NCI-H2107 treated with DMSO at 0.1 percent for 48 hours (cell line): Measurements from ENCODE around the gene SGF29.
A peak's percentile ranks its signal among the peaks of the same experiment; 100 is the strongest.
"Not testable (repeated sequence)": the region's sequence is repeated elsewhere in the genome, so short reads cannot be mapped to it uniquely, and the experiment has no call there.

ENCODE experiments used
- DNase-seq: peaks from one replicate; lab custom pipeline; 2025; ENCODE audit not compliant: unreplicated experiment; lab: John Stamatoyannopoulos, UW

SGF29 gene

DNA sequence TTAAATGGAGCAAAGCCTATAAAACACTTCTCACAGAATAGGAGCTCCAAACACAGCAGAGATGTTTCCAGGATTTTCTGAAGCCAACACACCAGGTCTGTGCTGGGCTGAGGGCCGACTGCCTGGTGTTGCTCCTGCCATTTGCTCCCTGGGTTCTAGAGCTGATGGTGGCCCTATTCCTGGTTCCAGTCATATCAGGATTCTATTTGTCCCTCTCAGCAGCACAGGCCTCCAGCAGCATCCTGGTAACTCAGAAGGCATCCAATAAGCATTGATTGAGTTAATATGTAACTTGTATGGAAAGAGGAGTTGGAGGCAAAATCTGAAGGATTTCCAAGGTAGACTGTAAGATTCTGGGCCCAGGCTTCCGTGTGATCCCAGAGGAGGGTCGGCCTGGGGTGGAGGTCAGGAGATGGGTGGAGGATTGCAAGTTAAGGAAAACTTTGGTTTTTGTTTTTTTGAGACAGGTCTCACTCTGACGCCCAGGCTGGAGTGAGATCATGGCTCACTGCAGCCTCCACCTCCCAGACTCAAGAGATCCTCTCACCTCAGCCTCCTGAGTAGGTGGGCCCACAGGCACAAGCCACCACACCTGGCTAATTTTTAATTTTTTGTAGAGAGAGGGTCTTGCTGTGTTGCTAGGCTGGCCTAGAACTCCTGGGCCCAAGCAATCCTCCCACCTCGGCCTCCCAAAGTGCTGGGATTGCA lies 20.6 kb upstream of the SGF29 start:
- DNase-seq: no peak

DNA sequence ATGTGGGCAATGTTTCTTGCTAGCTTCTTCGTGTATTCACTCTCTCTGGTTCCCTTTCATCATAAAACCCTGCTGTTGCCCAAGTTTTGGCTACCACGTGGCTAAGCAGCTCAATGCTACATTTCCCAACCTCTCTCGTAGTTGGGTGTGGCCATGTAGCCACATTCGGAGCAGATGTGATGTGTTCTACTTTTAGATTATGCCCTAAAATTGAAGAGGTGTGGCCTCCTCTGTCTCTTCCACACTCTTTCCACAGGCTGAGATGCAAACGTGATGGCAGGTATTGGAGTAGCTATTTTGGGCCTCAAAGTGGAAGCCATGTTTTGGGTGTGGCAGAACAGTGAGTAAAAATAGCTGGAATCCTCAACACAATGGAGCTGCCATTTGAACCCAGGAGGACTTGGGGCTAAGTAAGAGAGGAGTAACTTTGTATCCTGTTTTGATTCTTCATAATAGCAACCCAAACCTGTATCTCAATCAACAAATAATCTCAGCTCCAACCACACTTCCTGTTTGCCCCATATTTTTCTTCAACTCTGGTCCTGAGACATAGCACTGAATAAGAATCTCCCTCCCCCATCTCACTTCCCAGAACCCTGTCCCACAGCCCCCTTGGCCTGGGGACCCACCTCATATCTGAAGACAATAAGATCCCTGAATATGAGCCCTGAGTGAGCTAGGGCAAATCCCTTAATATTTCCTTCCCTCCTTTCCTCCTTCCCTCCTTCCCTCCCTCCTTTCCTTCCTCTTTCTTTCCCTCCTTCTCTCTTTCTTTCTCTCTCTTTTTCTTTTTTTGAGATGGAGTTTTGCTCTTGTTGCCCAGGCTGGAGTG lies 19.0 kb upstream of the SGF29 start:
- DNase-seq: no peak

DNA sequence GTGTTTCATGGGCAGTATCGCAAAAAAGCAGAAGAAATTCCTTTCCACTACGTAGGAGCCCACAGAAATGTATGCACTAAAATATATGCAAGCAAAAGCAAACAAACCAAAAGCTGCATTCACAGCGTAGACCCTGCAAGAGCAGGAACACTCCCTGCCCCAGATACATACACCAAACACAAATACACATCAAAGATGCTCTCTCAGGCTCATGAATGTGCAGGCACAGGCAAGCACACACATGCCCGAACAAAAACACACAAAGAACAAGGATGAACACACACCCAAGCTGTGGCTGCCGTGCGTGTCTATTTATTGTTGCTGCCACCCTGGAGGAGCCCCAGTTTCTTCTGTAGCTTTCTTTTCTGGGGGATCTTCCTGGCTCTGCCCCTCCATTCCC lies 16.6 kb upstream of the SGF29 start:
- DNase-seq: no peak

DNA sequence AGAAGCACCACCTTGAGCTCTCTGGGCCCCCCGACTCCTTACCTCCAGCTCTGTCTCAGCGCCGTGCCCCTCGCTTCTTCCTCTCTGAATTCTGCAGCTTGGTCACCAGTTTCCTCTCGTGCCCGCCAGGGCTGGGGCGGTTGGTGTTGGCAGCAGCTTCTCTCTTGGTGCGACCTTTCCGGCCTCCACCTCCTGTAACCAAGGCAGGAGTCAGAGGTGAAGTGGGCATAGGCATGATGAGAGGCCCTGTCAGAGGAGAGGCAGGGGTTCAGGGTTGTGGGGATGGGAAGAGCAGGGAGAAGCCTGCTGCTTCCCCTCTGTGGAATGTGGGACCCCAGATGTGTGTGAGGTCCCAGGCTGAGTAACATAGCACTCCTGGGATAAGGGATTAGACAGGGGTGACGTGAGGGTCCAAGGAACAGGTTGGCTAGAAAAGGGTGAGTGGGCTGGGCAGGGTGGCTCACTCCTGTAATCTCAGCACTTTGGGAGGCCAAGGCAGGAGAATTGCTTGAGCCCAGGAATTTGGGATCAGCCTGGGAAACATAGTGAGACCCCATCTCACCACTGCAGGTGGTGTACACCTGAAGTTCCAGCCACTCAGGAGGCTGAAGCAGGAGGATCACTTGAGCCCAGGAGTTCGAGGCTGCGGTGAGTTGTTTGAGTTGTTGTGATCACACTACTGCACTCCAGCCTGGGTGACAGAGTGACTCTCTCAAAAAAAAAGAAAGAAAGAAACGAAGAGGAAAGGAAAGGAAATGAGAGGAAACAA lies 15.6 kb upstream of the SGF29 start:
- DNase-seq: no peak

DNA sequence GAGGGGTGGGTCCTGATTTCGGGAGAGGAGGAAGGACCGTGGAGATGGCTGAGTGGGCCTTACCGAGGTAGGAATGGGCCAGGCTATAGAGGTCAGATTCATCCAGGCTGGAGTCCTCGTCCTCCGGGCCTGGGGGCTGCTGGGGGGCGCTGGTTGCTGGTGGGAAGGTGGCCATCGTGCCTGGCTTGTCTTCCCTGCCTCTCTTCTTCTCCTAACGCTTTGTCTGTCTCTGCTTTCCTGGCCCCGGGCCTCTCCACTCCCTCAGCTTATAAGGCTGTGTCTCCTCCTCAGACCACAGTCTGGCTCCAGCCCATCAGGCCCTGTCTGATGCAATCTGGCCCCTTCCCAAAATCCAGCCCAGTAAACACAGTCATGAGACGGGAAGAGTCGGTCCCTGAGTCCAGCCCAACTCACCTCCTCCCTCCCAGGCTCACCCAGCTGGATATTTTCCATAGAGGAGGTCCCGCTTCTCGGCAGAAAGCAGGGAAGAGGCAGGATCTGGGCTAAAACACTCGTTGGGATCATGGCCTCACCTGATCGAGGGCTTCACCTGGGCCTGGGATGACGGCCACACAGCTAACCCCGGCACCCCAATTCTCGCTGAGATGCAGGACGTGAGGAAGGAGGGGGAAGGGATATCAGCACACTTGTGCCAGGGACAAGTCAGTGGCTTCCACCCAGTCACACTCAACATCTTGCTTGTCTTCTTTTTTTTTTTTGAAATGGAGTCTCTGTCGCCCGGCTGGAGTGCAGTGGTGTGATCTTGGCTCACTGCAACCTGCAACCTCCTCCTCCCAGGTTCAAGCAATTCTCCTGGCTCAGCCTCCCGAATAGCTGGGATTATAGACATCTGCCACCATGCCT lies 14.8 kb upstream of the SGF29 start, which contains the start of gene NUPR1:
Gene NUPR1, minus strand, starts transcription at position 242 of the 864 bp plus-strand sequence. Its CDS starts 67 bp downstream, at position 175.
- DNase-seq: peak; percentile 15

DNA sequence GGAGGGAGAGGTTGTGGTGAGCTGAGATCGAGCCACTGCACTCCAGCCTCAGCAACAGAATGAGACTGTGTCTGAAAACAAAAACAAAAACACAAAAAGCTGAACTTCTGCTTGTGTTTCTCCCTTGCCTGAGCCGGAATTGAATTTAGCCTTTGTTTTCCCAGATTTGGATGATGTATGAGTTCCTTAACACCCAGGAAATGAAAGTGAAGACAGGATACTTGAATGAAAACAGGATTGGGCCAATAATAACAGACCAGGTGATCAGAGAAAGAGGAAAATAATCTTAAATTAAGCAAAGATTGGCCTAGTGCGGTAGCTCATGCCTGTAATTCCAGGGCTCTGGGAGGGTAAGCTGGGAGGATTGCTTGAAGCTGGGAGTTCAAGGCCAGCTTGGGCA lies 13.4 kb upstream of the SGF29 start:
- DNase-seq: no peak

DNA sequence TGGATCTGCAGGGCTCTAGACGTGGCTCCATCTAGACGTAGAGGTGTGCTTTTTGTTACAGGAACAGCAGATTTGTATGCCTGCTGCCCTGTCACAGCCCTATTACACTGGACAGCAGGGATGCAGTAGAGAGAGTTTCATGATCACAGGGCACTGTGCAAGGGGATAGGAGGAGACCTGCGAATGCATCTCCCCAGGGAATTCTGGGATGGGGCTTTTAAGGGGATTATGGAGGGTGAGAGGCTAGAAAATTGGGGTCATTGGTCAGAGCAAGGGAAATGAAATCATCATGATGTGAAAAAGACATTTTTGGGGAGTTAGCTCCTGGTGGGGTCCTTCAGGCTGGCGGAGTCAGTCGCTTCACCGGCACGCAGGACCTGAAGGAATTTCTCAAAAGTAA lies 11.1 kb upstream of the SGF29 start:
- no peak for DNase-seq

DNA sequence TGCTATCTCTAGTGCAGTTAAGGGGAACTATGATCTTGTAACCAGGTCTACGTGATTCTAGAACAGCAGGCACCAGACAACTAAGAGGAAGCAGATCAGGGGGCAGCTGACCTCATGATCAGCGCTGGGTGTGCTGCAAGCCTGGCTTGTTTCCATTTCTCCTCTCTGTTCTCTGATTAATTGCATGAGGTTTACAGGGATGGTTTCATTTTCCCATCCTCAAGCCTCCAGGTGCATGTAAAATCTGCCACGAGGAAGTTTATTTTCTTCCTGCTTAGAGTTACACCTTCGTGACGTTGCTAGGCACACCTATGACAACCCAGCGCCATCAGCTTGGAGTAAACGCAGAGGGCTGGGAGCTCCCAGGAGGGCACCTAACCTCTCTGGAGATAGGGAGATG lies 10.6 kb upstream of the SGF29 start:
- peak; percentile 55 for DNase-seq

DNA sequence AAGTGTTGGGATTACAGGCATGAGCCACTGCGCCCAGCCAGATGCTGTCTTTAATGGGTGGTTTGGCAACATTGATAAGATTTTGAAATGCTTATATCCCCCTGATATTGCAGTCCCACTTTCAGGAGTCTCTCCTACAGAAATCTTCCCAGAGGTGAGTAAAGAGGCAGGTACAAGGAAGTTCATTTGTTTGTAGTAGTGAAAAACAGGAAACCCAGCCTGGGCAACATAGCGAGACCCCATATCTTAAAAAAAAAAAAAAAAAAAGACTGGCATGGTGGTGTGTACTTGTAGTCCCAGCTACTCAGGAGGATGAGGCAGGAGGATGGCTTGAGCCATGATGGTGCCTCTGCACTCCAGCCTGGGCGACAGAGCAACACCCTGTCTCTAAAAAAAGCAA lies 8.7 kb upstream of the SGF29 start:
- no peak for DNase-seq

DNA sequence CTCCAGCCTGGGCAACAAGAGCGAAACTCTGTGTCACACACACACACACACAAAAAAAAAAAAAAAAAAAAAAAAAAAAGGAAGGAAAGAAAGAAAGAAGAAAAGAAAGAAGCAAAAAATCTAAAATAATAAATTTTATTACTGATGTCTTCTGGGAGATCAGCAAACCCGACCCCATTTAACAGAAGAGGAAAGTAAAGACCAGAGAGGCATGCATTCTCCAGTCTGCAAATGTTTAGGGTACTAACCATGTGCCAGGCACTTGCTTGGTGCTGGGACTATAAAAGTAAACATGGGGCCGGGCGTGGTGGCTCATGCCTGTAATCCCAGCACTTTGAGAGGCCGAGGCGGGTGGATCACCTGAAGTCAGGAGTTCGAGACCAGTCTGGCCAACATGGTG lies 7.8 kb upstream of the SGF29 start:
- DNase-seq: not testable (repeated sequence)

DNA sequence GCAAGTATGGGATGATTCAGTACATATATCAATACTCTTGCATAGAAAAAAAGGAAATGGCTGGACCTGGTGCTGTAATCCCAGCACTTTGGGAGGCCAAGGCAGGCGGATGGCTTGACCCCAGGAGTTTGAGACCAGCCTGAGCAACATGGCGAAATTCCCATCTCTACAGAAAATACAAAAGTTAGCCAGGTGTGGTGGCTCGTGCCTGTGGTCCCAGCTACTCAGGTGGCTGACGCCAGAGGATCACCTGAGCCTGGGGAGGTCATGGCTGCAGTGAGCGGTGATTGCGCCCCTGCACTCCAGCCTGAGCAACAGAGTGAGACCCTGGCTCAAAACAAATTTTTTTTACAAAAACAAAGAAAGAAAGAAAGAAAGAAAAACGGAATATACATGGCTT lies 7.1 kb upstream of the SGF29 start:
- DNase-seq: no peak

DNA sequence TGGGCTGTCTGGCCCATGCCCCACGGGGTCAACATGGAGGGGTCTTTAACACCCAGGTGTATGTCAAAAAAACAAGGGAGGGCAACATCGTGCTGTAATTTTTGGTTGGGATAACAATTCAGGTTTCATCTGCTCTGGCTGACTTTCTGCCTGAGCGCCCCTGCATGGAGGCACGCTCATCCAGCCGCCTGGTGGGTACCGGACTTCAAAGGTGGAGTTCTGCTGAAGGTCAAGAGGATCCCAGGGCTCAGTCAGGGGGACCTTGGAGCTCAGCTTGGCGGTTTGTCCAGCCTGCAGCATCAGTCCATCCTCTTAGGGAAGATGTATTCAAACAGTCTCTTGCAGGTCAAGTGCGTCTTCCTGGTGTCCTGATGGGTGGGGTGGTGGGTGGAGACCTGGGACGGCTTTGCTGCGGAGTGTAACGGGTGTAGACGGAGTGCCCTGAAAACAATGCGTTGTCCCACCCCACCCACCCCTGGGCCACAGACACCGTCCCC lies 5.4 kb upstream of the SGF29 start:
- DNase-seq: no peak

DNA sequence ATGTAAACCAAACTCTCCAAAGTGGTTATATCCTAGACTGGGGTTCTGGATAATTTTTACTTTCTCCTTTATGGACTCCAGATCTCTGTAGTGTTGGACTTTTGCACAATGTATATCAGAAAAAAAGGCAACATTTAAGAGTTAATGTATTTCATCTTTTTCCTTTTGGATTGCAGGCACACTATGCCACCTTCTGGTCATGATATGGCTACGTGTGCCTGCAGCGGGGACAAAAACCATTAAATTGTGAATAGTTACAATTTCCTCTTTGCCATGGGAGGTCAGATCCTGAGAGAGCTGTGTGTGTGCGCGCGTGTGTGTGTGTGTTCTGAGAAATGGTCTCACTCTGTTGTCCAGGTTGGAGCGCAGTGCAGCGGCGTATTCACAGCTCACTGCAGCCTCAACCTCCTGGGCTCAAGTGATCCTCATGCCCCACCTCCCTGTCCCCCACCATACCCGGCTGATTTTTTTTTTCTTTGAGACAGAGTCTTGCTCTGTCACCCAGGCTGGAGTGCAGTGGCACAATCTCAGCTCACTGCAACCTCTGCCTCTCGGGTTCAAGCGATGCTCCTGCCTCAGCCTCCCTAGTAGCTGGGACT lies 4.3 kb upstream of the SGF29 start:
- DNase-seq: peak; percentile 3

DNA sequence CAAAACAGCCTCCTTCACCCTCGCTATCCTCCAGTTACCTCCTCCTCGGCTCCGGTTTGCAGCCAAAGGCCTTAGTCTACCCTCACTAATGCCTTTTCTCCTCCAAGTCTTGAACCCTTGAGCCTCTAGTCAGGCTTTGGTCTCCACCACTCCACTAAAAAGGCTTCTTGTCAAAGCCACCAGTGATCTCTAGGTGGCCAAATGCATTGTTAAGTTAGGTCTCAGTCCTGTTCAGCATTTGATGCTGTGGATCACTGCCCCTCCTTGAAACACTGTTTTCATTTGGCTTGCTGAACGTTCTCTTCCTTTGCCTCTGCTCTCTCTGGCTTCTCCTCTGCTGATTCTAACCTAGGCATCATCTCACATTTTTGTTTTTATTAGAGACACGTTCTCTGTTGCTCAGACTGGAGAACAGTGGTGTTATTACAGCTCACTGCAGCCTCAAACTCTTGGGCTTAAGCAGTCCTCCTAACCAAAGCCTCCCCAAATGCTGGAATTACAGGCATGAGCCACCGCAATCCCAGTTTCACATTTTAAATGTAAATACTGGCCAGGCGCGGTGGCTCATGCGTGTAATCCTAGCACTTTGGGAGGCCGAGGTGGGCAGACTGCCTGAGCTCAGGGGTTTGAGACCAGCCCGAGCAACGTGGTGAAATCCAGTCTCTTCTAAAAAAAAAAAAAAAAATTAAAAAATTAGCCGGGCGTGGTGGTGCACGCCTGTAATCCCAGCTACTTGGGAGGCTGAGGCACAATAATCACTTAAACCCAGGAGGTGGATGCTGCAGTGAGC lies 1.1 kb downstream of the SGF29 start:
- no peak for DNase-seq

DNA sequence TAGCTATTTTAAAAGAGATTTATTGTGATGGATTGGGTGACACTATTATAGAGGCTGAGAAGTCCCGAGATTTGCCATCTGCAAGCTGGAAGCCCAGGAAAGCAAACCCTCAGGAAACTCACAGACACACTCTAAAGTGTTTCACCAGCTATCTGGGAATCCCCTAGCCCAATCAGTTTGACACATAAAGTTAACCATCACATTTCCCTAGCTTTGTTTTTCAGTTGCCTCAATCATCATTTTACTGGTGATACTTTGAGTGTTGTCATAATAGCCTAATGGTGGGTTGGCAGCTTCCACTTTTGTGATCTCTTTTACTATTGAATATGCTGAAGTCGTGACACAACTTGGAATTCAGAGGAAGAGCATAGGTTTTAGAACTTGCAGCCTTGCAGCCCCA lies 1.8 kb downstream of the SGF29 start:
- no peak for DNase-seq

DNA sequence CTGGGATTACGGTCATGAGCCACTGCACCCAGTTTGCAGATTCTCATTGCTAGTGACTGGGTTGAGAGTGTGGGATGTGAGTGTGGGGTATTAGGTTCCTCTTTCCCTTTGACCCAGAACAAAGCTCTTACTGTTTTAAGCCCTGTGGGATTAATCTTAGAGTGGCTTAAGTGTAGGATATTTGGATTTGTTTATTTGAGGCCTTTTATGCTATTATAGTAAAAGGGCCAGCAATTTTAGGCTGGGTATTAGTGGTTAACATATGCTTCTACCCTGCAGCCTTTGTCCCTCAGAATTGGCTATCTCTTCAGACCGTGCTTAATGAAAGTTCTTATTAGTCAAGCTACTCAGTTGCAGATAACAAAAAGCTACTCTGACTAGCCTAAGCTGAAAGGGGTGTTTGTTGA lies 3.2 kb downstream of the SGF29 start:
- DNase-seq: no peak

DNA sequence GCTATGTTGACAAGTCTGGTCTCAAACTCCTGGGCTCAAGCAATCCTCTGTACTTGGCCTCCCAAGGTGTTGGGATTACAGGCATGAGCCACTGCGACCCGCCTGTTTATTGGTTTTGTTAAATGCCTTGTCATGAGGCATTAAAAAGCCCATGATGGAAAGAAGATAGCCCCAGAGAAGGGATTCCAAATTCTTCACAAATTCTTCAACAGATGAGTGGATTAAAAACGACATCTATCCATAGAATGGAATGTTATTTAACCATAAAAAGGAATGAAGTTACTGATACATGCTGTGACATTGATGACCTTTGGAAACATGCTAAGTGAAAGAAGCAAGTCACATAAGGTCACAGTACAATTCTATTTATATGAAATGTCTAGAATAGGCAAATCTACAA lies 4.7 kb downstream of the SGF29 start:
- no peak for DNase-seq

DNA sequence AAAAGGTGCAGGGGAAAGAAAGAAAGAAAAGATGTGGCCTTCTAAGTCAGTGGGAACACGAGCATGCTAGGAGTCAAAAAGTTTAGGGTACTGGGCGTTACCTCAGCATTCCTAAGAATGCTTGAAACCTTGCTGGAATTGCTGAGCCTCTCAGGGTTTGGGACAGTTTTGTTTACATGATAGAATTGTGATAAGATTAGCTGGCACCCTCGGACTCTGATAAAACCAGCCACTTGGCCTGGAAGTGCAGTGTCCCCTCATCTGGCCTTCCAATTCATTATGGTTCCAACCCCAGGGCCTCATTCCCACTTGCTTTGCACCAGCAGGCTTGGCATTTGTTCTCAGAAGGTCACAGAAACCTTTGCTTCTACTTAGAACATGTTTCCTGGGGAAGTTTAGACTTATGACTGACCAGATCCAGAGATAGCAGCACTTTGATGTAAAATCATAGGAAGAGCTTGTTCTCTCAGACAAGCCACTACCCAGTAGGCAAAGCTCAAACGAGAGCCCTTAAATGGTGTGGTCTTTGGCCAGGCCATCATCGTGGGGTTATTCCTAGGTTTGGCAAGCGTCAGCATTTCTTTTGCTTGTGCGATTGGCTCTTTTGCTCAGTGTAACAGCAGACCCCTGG lies 8.0 kb downstream of the SGF29 start:
- no peak for DNase-seq

DNA sequence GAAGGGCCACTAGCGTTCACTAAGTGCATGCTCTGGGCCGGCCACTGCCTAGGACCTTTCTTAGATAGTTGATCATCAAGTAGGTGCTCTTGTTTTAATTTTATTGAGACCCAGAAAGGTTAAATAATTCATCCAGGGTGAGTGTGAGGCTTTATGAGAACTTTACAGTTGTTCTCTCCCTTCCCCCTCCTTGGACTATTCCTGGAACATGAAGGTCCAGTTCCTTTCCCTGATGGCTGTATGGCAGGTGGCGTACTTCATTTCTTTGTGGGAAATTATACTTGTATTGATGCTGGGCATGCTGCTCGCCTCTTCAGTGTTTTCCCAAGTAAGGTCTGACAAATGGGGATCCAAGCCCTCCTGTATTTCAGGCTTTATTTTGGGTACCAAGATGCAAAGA lies 8.5 kb downstream of the SGF29 start:
- no peak for DNase-seq
